GM18951 (cell line): ENCODE measurements around the gene TSSK6.

Source experiments
- POLR2A ChIP-seq: IDR thresholded peaks from 4 replicates; pipeline ENCODE4 v1.6.1; 2011; ENCODE audit warnings: mild to moderate bottlenecking; ENCODE audit not compliant: insufficient read length, insufficient read depth; ENCODE audit errors: extremely low read depth
- in situ Hi-C: fragments of 300-500 bp; cut with MboI; formaldehyde crosslinking; loops from one replicate; pipeline ENCODE4 v1.12.0; 2022; ENCODE audit warnings: low sequenced_read_pairs, mixed read lengths, inconsistent platforms; ENCODE audit not compliant: unreplicated experiment

The TSSK6 gene

GRCh38 chr19:19540715-19541515 lies 25.6 kb upstream of the TSSK6 start:
- no peak for TF ChIP-seq POLR2A
- in situ Hi-C loops, result loop anchor here (25.0 kb wide), 1 partner anchor 421 kb away; no protein-coding TSS in a partner anchor

GRCh38 chr19:19540064-19540714 lies 24.8 kb upstream of the TSSK6 start:
- in situ Hi-C loops, result loop anchor here (25.0 kb wide), 1 partner anchor 422 kb away; no protein-coding TSS in a partner anchor
- no peak for TF ChIP-seq POLR2A

GRCh38 chr19:19539698-19540063 lies 24.3 kb upstream of the TSSK6 start:
- in situ Hi-C loops, result loop anchor here (25.0 kb wide), 1 partner anchor 423 kb away; no protein-coding TSS in a partner anchor
- no peak for TF ChIP-seq POLR2A

GRCh38 chr19:19538785-19539166 lies 23.4 kb upstream of the TSSK6 start:
- in situ Hi-C loops, result loop anchor here (25.0 kb wide), 1 partner anchor 424 kb away; no protein-coding TSS in a partner anchor
- TF ChIP-seq POLR2A, result no peak

GRCh38 chr19:19538061-19538784 lies 22.9 kb upstream of the TSSK6 start, which contains the start of gene CILP2:
Gene CILP2, plus strand, starts transcription at chr19:19538265. Its CDS starts 85 bp downstream, at chr19:19538350.
- in situ Hi-C loops, result loop anchor here (25.0 kb wide), 1 partner anchor 424 kb away; no protein-coding TSS in a partner anchor
- no peak for TF ChIP-seq POLR2A

- in situ Hi-C loops, result loop anchor here (25.0 kb wide), 1 partner anchor 425 kb away; no protein-coding TSS in a partner anchor
- TF ChIP-seq POLR2A, result no peak
Observed at GRCh38 chr19:19537075-19538048, 22.0 kb upstream of the TSSK6 start.

- in situ Hi-C loops, result loop anchor here (25.0 kb wide), 1 partner anchor 427 kb away; no protein-coding TSS in a partner anchor
- no peak for TF ChIP-seq POLR2A
Observed at GRCh38 chr19:19535311-19536191, 20.2 kb upstream of the TSSK6 start.

GRCh38 chr19:19534556-19535265 lies 19.4 kb upstream of the TSSK6 start:
- no peak for TF ChIP-seq POLR2A
- in situ Hi-C loops, result loop anchor here (5.0 to 25.0 kb wide), 2 partner anchors 108 to 428 kb away; partner anchors contain the start of gene GMIP

- no peak for TF ChIP-seq POLR2A
Observed at GRCh38 chr19:19533841-19534240, 18.5 kb upstream of the TSSK6 start.

More at GRCh38 chr19:19533841-19534240, 18.5 kb upstream of the TSSK6 start:
- in situ Hi-C loops, result loop anchor here (5.0 to 25.0 kb wide), 2 partner anchors 108 to 428 kb away; partner anchors contain the start of gene GMIP
